ENCODE results near the gene GARS1. TPM values are rescaled to one million over a fixed set of nuclear protein-coding genes. Genes with fewer than 3 reads are reported as not detected.

The GARS1 gene
- total RNA-seq, 4 donors from 2014 or later: 33.5 to 71.2 (median 58.1) TPM

- intact Hi-C loops (cut with DNase I; ENCODE audit: low total_unique reads): no loop called here
- Histone ChIP-seq H3K27me3 (no peaks in the 10 kb centered on the region), H3K4me3 (no peak overlapping the region), H3K4me1 (no peaks in the 10 kb centered on the region), H3K36me3 (no peaks in the 10 kb centered on the region), H3K9me3 (no peaks in the 10 kb centered on the region), H3K27ac (no peak overlapping the region)
- no peak for TF ChIP-seq POLR2A (IDR thresholded peaks at IDR 0.05)
- no peak for TF ChIP-seq CTCF (IDR thresholded peaks at IDR 0.05)
- DNase-seq: no peak
These were observed 63.9 kb downstream of the GARS1 start for GRCh38 chr7:30658479-30659074.

GRCh38 chr7:30659312-30659711, 64.6 kb downstream of the GARS1 start:
- H3K36me3 ChIP-seq: no peaks in the 10 kb centered on the region
- DNase-seq: no peak
- H3K9me3 ChIP-seq: no peaks in the 10 kb centered on the region
- intact Hi-C loops (cut with DNase I; ENCODE audit: low total_unique reads): no loop called here
- no peak overlapping the region for H3K4me3 ChIP-seq
- TF ChIP-seq POLR2A (IDR thresholded peaks at IDR 0.05): no peak
- no peak for TF ChIP-seq CTCF (IDR thresholded peaks at IDR 0.05)
- no peak overlapping the region for H3K27ac ChIP-seq
- H3K27me3 ChIP-seq: no peaks in the 10 kb centered on the region
- no peaks in the 10 kb centered on the region for H3K4me1 ChIP-seq

GRCh38 chr7:30660331-30661255, 65.9 kb downstream of the GARS1 start:
- H3K4me3 ChIP-seq: no peak overlapping the region
- H3K9me3 ChIP-seq: no peaks in the 10 kb centered on the region
- TF ChIP-seq POLR2A (IDR thresholded peaks at IDR 0.05): no peak
- TF ChIP-seq CTCF (IDR thresholded peaks at IDR 0.05): no peak
- H3K27me3 ChIP-seq: no peaks in the 10 kb centered on the region
- intact Hi-C loops (cut with DNase I; ENCODE audit: low total_unique reads): no loop called here
- no peak overlapping the region for H3K27ac ChIP-seq
- no peaks in the 10 kb centered on the region for H3K36me3 ChIP-seq
- H3K4me1 ChIP-seq: no peaks in the 10 kb centered on the region
- no peak for DNase-seq

GRCh38 chr7:30661926-30662325, 67.2 kb downstream of the GARS1 start:
- TF ChIP-seq CTCF (IDR thresholded peaks at IDR 0.05) (no peak), POLR2A (IDR thresholded peaks at IDR 0.05) (no peak)
- no peaks in the 10 kb centered on the region for H3K4me1 ChIP-seq
- no peaks in the 10 kb centered on the region for H3K36me3 ChIP-seq
- H3K27ac ChIP-seq: no peak overlapping the region
- no peak for DNase-seq
- intact Hi-C loops (cut with DNase I; ENCODE audit: low total_unique reads): no loop called here
- H3K9me3 ChIP-seq: no peaks in the 10 kb centered on the region
- H3K4me3 ChIP-seq: no peak overlapping the region
- no peaks in the 10 kb centered on the region for H3K27me3 ChIP-seq

- H3K4me1 ChIP-seq: no peaks in the 10 kb centered on the region
- no peak for DNase-seq
- intact Hi-C loops (cut with DNase I; ENCODE audit: low total_unique reads): no loop called here
These were observed 67.8 kb downstream of the GARS1 start for GRCh38 chr7:30662431-30662939.

More at GRCh38 chr7:30662431-30662939, 67.8 kb downstream of the GARS1 start:
- Histone ChIP-seq H3K27ac (no peak overlapping the region), H3K36me3 (no peaks in the 10 kb centered on the region), H3K4me3 (no peak overlapping the region), H3K27me3 (no peaks in the 10 kb centered on the region), H3K9me3 (no peaks in the 10 kb centered on the region)
- TF ChIP-seq CTCF (IDR thresholded peaks at IDR 0.05) (no peak), POLR2A (IDR thresholded peaks at IDR 0.05) (no peak)
